Inferior parietal cortex (tissue), 1 donor: ENCODE results near the gene TRIM40.

Experiments used
- DNase-seq: peaks from one replicate; pipeline ENCODE4 v3.0.0-alpha.2; 2016; ENCODE audit errors: extremely low spot score

TRIM40 gene

GRCh38 chr6:30147096-30147495 lies 11.2 kb downstream of the TRIM40 start:
- DNase-seq, result no peak

GRCh38 chr6:30149234-30149633 lies 13.3 kb downstream of the TRIM40 start:
- no peak for DNase-seq

GRCh38 chr6:30149858-30150550 lies 14.1 kb downstream of the TRIM40 start:
- DNase-seq, result no peak

GRCh38 chr6:30150671-30151395 lies 14.9 kb downstream of the TRIM40 start:
- no peak for DNase-seq

GRCh38 chr6:30151580-30151979 lies 15.6 kb downstream of the TRIM40 start:
- DNase-seq, result no peak

- DNase-seq, result no peak
These were observed 16.2 kb downstream of the TRIM40 start for GRCh38 chr6:30152016-30152673.

GRCh38 chr6:30152910-30153610 lies 17.1 kb downstream of the TRIM40 start:
- DNase-seq, result no peak

- DNase-seq, result no peak
These were observed 18.1 kb downstream of the TRIM40 start for GRCh38 chr6:30154061-30154460.

GRCh38 chr6:30154709-30155519 lies 19.0 kb downstream of the TRIM40 start:
- DNase-seq, result no peak

- no peak for DNase-seq
These were observed 19.8 kb downstream of the TRIM40 start for GRCh38 chr6:30155520-30156261.

- no peak for DNase-seq
These were observed 20.3 kb downstream of the TRIM40 start for GRCh38 chr6:30156262-30156599.

GRCh38 chr6:30156774-30157173 lies 20.8 kb downstream of the TRIM40 start:
- DNase-seq, result no peak

GRCh38 chr6:30157581-30157980 lies 21.6 kb downstream of the TRIM40 start:
- DNase-seq, result no peak

- DNase-seq, result no peak
These were observed 22.1 kb downstream of the TRIM40 start for GRCh38 chr6:30157999-30158398.

- peak; percentile 38 for DNase-seq
These were observed 22.6 kb downstream of the TRIM40 start for GRCh38 chr6:30158475-30159040.

- no peak for DNase-seq
These were observed 24.3 kb downstream of the TRIM40 start for GRCh38 chr6:30160008-30160784.

- DNase-seq, result no peak
These were observed 25.0 kb downstream of the TRIM40 start, which contains the start of gene TRIM10 for GRCh38 chr6:30160785-30161531. TRIM10 (minus strand) TSS chr6:30161211; CDS start chr6:30160858, 353 bp downstream.

GRCh38 chr6:30162265-30163089 lies 26.5 kb downstream of the TRIM40 start:
- DNase-seq, result no peak
